Measurements from ENCODE around the gene MID1.

- TF ChIP-seq RFX5 (IDR thresholded peaks at IDR 0.05), result no peak
- no peak for TF ChIP-seq CTCF (IDR thresholded peaks at IDR 0.05)
- no peak for TF ChIP-seq JUN (IDR thresholded peaks at IDR 0.05)
- TF ChIP-seq USF2 (IDR thresholded peaks at IDR 0.05), result no peak
- no peak for TF ChIP-seq POLR2A (IDR thresholded peaks at IDR 0.05; ENCODE audit: low read length)
Measured at GRCh38 chrX:10483191-10483831, 137.1 kb downstream of the MID1 start.
